Fibroblast of lung (primary cell): ENCODE measurements around the gene INSIG2. TPM values are rescaled to one million over a fixed set of nuclear protein-coding genes. Genes with fewer than 3 reads are reported as not detected.

Experiments
- DNase-seq, 2 donors: peaks; one replicate each; pipeline versions ENCODE4 v3.0.0 to v3.0.0-alpha.2; 2010; ENCODE audit warnings: low read depth in 2 of 2
- H2AFZ ChIP-seq: 2 replicates; pipeline ENCODE4 v1.5.1; 2012; ENCODE audit warnings: low read length, control low read depth, inconsistent platforms
- H3K27ac ChIP-seq: 2 replicates; pipeline ENCODE4 v1.5.1; 2011; ENCODE audit warnings: low read length, control low read depth; ENCODE audit not compliant: insufficient read depth
- H3K27me3 ChIP-seq: 2 replicates; pipeline ENCODE4 v1.5.1; 2011; ENCODE audit warnings: mild to moderate bottlenecking, low read length; ENCODE audit not compliant: control insufficient read depth, insufficient read depth
- H3K36me3 ChIP-seq: 2 replicates; pipeline ENCODE4 v1.5.1; 2011; ENCODE audit warnings: low read length; ENCODE audit not compliant: control insufficient read depth, insufficient read depth
- H3K4me1 ChIP-seq: 2 replicates; pipeline ENCODE4 v1.5.1; 2011; ENCODE audit warnings: low read length; ENCODE audit not compliant: control insufficient read depth, insufficient read depth; ENCODE audit errors: extremely low read depth
- H3K4me2 ChIP-seq: 2 replicates; pipeline ENCODE4 v1.5.1; 2011; ENCODE audit warnings: low read length, control low read depth; ENCODE audit not compliant: insufficient read depth; ENCODE audit errors: extremely low read depth
- H3K4me3 ChIP-seq, 4 experiments: fragments of 200-600 bp in 1 of 4; sonication (generic) in 1 of 4; replicated peaks in 1 of 4; 2 replicates each; pipeline ENCODE4 v1.5.1; 2011 to 2016; ENCODE audit warnings: low read length in 4 of 4, low read depth in 3 of 4, mild to moderate bottlenecking in 3 of 4, control low read depth in 2 of 4, inconsistent platforms in 1 of 4, mixed read lengths in 1 of 4; ENCODE audit not compliant: insufficient read depth in 1 of 4; ENCODE audit errors: control extremely low read depth in 1 of 4
- H3K79me2 ChIP-seq: 2 replicates; pipeline ENCODE4 v1.5.1; 2012; ENCODE audit warnings: mild to moderate bottlenecking, low read length, inconsistent platforms; ENCODE audit not compliant: control insufficient read depth, insufficient read depth
- H3K9ac ChIP-seq: 2 replicates; pipeline ENCODE4 v1.5.1; 2011; ENCODE audit warnings: mild to moderate bottlenecking, low read length, control low read depth; ENCODE audit not compliant: insufficient read depth
- H3K9me3 ChIP-seq: 2 replicates; pipeline ENCODE4 v1.5.1; 2012; ENCODE audit warnings: low read depth, low read length; ENCODE audit not compliant: control insufficient read depth, insufficient read depth
- H4K20me1 ChIP-seq: 2 replicates; pipeline ENCODE4 v1.5.1; 2011; ENCODE audit warnings: low read length; ENCODE audit not compliant: control insufficient read depth, insufficient read depth; ENCODE audit errors: extremely low read depth
- EZH2 ChIP-seq: IDR thresholded peaks from 2 replicates; pipeline ENCODE4 v1.5.1; 2012; ENCODE audit warnings: low read length, control low read depth, mild to moderate bottlenecking; ENCODE audit errors: missing control alignments
- polyA plus RNA-seq, 2 donors: library from polyadenylated mRNA; depleted of rRNA in 1 of 2; stranded (reverse) in 1 of 2; unstranded in 1 of 2; fragments of >200 nt; gene quantifications; 2 replicates each; pipeline ENCODE4 v1.2.1, GENCODE V29; 2011 to 2012; ENCODE audit warnings: missing spikeins in 1 of 2
- total RNA-seq: library from RNA; depleted of rRNA; stranded (reverse); fragments of >200 nt; gene quantifications from 2 replicates; pipeline ENCODE4 v1.2.1, GENCODE V29; 2014
- TF ChIP-seq, protein P1 (sequence below), 2 donors: IDR thresholded peaks in 1 of 2; conservative IDR thresholded peaks in 1 of 2; 1 replicate in 1 of 2; 2 replicates in 1 of 2; pipeline ENCODE4 v1.5.1; 2011 to 2012; ENCODE audit warnings: low read length in 2 of 2, control low read depth in 1 of 2, inconsistent platforms in 1 of 2, low read depth in 1 of 2, mild to moderate bottlenecking in 1 of 2

Gene INSIG2
- total and polyA plus RNA-seq, 2 donors (not counting 1 experiment from before 2014, with no cell fraction given): 9.9 to 31.1 TPM

DNA sequence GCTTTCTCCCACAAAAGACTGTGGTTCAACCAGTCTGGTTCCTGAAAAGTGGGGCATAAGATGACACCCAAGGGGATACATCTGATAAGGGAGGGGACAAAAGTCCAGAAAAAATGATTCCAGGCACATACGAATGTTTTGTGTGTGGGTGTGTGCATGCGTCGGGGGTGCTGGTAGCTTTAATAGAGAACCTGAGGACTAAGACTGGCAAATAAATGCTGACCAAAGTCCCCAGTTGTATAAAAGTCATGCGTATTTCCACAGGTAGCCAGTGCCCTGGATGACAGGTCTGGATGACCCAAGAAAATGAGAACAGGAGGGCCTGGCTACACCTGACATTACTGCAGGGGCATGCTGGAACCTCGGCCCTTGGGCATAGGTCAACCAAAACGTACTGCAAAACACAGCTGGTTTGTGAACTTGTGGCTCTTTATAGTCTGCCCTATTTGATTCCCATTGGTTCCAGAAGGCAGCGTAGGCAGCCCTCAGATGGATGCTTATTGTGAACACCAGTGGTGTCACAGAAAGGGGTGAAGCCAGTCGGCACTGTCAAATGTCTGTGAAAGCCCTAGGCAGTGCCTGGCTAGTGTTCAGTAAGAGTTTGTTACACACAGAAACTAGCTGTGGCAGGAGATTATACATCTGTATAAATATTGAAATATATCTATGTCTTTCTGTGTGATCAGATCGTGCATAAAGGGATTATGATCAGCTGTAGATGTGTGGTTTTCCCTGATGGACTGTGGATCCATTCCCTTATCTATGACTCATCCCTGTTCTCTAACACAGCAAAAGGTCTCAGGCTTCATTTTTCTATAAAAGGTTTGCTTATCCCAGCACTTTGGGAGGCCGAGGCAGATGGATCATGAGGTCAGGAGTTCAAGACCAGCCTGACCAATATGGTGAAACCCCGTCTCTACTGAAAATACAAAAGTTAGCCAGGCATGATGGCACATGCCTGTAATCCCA is 58.3 kb downstream of the INSIG2 start:
- Histone ChIP-seq H3K4me3 (no peak overlapping the region), H2AFZ (no peak overlapping the region), H3K36me3 (no peaks in the 10 kb centered on the region), H3K27ac (no peak overlapping the region), H3K4me1 (no peaks in the 10 kb centered on the region), H3K4me2 (no peak overlapping the region), H3K27me3 (no peaks in the 10 kb centered on the region), H3K9me3 (no peaks in the 10 kb centered on the region), H3K79me2 (no peaks in the 10 kb centered on the region), H3K9ac (no peak overlapping the region), H4K20me1 (no peaks in the 10 kb centered on the region)
- no peak for DNase-seq
- no peak for TF ChIP-seq EZH2
- TF ChIP-seq, protein P1, sequence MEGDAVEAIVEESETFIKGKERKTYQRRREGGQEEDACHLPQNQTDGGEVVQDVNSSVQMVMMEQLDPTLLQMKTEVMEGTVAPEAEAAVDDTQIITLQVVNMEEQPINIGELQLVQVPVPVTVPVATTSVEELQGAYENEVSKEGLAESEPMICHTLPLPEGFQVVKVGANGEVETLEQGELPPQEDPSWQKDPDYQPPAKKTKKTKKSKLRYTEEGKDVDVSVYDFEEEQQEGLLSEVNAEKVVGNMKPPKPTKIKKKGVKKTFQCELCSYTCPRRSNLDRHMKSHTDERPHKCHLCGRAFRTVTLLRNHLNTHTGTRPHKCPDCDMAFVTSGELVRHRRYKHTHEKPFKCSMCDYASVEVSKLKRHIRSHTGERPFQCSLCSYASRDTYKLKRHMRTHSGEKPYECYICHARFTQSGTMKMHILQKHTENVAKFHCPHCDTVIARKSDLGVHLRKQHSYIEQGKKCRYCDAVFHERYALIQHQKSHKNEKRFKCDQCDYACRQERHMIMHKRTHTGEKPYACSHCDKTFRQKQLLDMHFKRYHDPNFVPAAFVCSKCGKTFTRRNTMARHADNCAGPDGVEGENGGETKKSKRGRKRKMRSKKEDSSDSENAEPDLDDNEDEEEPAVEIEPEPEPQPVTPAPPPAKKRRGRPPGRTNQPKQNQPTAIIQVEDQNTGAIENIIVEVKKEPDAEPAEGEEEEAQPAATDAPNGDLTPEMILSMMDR (conservative IDR thresholded peaks at IDR 0.05 in 1 of 2, IDR thresholded peaks at IDR 0.05 in 1 of 2; ENCODE audit: low read depth in 1 of 2, low read length in 2 of 2): no peak

DNA sequence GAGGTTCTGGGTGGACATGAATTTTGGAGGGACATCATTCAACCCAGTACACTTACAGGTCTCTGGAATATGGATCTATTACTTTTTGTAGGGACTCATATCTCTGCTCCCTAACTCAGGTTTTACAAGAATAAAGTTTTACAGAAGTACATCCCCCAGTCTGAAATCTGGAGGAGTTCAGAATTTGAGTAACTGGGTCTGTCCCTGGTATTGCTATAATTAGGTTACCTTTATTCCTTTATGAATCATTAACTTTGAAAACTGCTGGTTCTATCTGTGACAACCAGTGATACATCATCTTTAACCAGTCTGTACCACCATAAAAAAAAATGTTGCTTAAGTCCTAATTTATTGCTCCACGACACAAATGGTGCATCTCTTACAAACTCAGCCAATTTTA is 59.9 kb downstream of the INSIG2 start:
- H3K9ac ChIP-seq: no peak overlapping the region
- TF ChIP-seq, protein P1 (conservative IDR thresholded peaks at IDR 0.05 in 1 of 2, IDR thresholded peaks at IDR 0.05 in 1 of 2; ENCODE audit: low read depth in 1 of 2, low read length in 2 of 2): no peak
- TF ChIP-seq EZH2: no peak
- DNase-seq: no peak
- H4K20me1 ChIP-seq: no peaks in the 10 kb centered on the region
- H3K36me3 ChIP-seq: no peaks in the 10 kb centered on the region
- no peaks in the 10 kb centered on the region for H3K9me3 ChIP-seq
- no peaks in the 10 kb centered on the region for H3K27me3 ChIP-seq
- H3K27ac ChIP-seq: no peak overlapping the region
- no peaks in the 10 kb centered on the region for H3K79me2 ChIP-seq
- H3K4me3 ChIP-seq: no peak overlapping the region
- H3K4me2 ChIP-seq: no peak overlapping the region
- no peak overlapping the region for H2AFZ ChIP-seq
- H3K4me1 ChIP-seq: no peaks in the 10 kb centered on the region

DNA sequence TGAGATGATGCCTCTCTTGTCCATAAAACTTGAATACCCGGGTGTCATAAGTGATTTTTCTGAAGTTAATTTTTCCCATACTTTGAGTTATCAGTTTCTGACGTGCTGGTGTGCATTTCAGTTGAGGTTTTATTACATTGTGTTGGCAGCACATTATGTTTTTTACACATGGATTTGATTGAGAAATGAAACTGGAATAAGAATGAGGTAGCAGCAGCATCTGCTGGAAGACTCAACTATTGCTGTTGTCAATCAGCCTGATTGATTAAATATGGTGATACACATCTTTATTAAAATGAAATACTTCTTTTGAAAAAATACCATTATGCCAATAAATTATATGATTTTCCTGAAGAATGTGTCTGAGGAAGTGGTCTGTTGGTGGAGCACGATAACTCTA is 60.5 kb downstream of the INSIG2 start:
- TF ChIP-seq EZH2: no peak
- TF ChIP-seq, protein P1 (conservative IDR thresholded peaks at IDR 0.05 in 1 of 2, IDR thresholded peaks at IDR 0.05 in 1 of 2; ENCODE audit: low read depth in 1 of 2, low read length in 2 of 2): peak in 1 of 2 donors; percentile 42
- no peak overlapping the region for H3K4me2 ChIP-seq
- no peak overlapping the region for H3K27ac ChIP-seq
- H3K4me3 ChIP-seq: no peak overlapping the region
- H2AFZ ChIP-seq: no peak overlapping the region
- no peaks in the 10 kb centered on the region for H3K9me3 ChIP-seq
- no peaks in the 10 kb centered on the region for H3K36me3 ChIP-seq
- no peaks in the 10 kb centered on the region for H3K27me3 ChIP-seq
- no peaks in the 10 kb centered on the region for H4K20me1 ChIP-seq
- no peaks in the 10 kb centered on the region for H3K4me1 ChIP-seq
- H3K9ac ChIP-seq: no peak overlapping the region
- H3K79me2 ChIP-seq: no peaks in the 10 kb centered on the region
- DNase-seq: no peak
